ENCODE results near the gene GPR4.

Gene GPR4

DNA sequence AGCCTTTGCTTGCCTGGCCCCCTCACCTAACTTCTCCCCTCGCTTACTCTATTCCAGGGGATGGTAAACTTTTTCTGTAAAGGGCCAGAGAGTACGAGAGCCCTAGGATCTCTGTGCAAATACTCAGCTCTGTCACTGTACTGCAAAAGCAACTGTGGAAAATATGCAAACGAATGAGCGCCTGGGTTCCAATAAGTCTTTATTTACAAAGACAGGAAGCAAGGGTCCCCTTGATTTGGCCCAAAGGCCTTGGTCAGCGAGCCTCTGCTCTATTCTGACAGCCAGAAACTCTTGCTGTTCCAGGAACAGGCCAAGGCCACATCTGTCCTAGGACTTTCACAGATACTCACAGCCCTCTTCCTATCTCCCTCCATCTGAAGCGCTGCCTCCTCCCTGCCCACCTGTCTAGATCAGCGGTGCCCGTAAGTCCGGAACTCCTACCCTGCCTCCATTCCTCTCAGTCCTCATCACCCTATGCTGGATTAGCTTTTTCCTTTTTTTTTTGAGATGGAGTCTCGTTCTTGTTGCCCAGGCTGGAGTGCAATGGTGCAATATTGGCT, 54.7 kb downstream of the GPR4 start:
- no peak for DNase-seq

DNA sequence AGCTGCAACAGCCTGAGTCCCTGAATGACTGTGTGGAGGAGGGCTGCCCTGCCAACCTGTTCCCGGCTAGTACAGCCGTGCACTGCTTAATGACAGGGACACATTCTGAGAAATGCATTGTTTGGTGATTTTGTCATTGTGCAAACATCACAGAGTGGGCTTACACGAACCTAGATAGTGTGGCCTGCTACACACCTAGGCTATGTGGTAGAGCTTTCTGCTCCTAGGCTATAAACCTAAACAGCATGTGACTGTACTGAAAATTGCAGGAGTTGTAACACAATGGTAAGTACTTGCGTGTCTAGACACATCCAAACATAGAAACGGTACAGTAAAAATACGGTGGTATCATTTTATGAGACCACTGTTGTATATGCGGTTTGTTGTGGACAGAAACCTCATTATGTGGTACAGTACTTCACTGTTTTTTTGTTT, 59.8 kb downstream of the GPR4 start:
- no peak for DNase-seq
